Measurements from ENCODE around the gene PLEKHF1.

- TF ChIP-seq CTCF (conservative IDR thresholded peaks at IDR 0.05): no peak
- TF ChIP-seq ZFX (IDR thresholded peaks at IDR 0.05): no peak
Measured at GRCh38 chr19:29697523-29698261, 32.4 kb downstream of the PLEKHF1 start.
